ENCODE results near the gene KIF23. TPM values are rescaled to one million over a fixed set of nuclear protein-coding genes. Genes with fewer than 3 reads are reported as not detected.

The KIF23 gene
- total and polyA plus RNA-seq, 5 experiments from 2014 or later, result not detected

- ATAC-seq (no peak), DNase-seq (no peak)
- Mint-ChIP-seq H3K36me3 (peaks cover 0 to under 1% (median 0%) of the 10 kb centered on the region in 3 donors), H3K9me3 (peaks cover 0 to 9% (median 2%) of the 10 kb centered on the region in 9 donors), H3K27me3 (peaks cover 0 to 3% (median 0%) of the 10 kb centered on the region in 5 donors), H3K4me1 (peaks cover 0 to 11% (median under 1%) of the 10 kb centered on the region in 4 donors), H3K27ac (no peak overlapping the region), H3K4me3 (no peak overlapping the region)
- POLR2A ChIA-PET, result no interaction called here
These were observed 76.9 kb downstream of the KIF23 start for GRCh38 chr15:69491038-69491505.

- Mint-ChIP-seq H3K27me3 (no peaks in the 10 kb centered on the region), H3K36me3 (no peaks in the 10 kb centered on the region), H3K9me3 (peaks cover 0 to 8% (median 2%) of the 10 kb centered on the region in 9 donors), H3K27ac (no peak overlapping the region), H3K4me3 (no peak overlapping the region), H3K4me1 (peaks cover 0 to 21% (median under 1%) of the 10 kb centered on the region in 4 donors)
- no peak for DNase-seq
- ATAC-seq, result no peak
- POLR2A ChIA-PET, result no interaction called here
These were observed 79.3 kb downstream of the KIF23 start for GRCh38 chr15:69493406-69493805.

- Mint-ChIP-seq H3K36me3 (no peaks in the 10 kb centered on the region), H3K9me3 (peaks cover 0 to 7% (median 2%) of the 10 kb centered on the region in 9 donors), H3K27me3 (no peaks in the 10 kb centered on the region), H3K4me1 (peaks cover 0 to 20% (median 0%) of the 10 kb centered on the region in 4 donors), H3K27ac (no peak overlapping the region), H3K4me3 (no peak overlapping the region)
- POLR2A ChIA-PET, result no interaction called here
- ATAC-seq (no peak), DNase-seq (no peak)
These were observed 81.9 kb downstream of the KIF23 start for GRCh38 chr15:69496001-69496400.

GRCh38 chr15:69497076-69497475, 82.9 kb downstream of the KIF23 start:
- H3K4me1 Mint-ChIP-seq, result peaks cover 0 to 20% (median 0%) of the 10 kb centered on the region in 4 donors
- POLR2A ChIA-PET, result no interaction called here
- no peak overlapping the region for H3K4me3 Mint-ChIP-seq
- ATAC-seq (no peak), DNase-seq (no peak)
- H3K27ac Mint-ChIP-seq, result peak overlapping the region in 1 of 10 donors; percentile 67
- H3K27me3 Mint-ChIP-seq, result no peaks in the 10 kb centered on the region
- H3K9me3 Mint-ChIP-seq, result peaks cover 0 to 2% (median 0%) of the 10 kb centered on the region in 9 donors
- no peaks in the 10 kb centered on the region for H3K36me3 Mint-ChIP-seq

- Mint-ChIP-seq H3K9me3 (peaks cover 0 to 2% (median 0%) of the 10 kb centered on the region in 9 donors), H3K36me3 (no peaks in the 10 kb centered on the region), H3K27me3 (no peaks in the 10 kb centered on the region), H3K4me3 (no peak overlapping the region), H3K4me1 (peaks cover 0 to 20% (median 0%) of the 10 kb centered on the region in 4 donors), H3K27ac (peak overlapping the region in 2 of 10 donors; percentile 6 to 76)
- DNase-seq (no peak), ATAC-seq (no peak)
- POLR2A ChIA-PET, result no interaction called here
These were observed 83.5 kb downstream of the KIF23 start for GRCh38 chr15:69497667-69498066.

Other genes with a start within 250 kb of the KIF23 start
- gene PAQR5, start 115.4 kb upstream of the KIF23 start, total RNA-seq, result not detected
- gene PAQR5, start 115.4 kb upstream of the KIF23 start, polyA plus RNA-seq, result not detected
- gene RPLP1, start 38.5 kb downstream of the KIF23 start, total RNA-seq, result 1,000 to 10,000 TPM; 2,812 to 2,815 TPM
- 1,000 to 10,000 TPM; 2,364 to 3,349 (median 3,055) TPM for gene RPLP1, start 38.5 kb downstream of the KIF23 start, polyA plus RNA-seq

Measured in naive thymus-derived CD8-positive, alpha-beta T cell (primary cell).